ENCODE measurements around the gene EPHB3. TPM values are rescaled to one million over a fixed set of nuclear protein-coding genes. Genes with fewer than 3 reads are reported as not detected.

Gene EPHB3
- total RNA-seq, 1 donor from 2014 or later: 17.2 TPM

DNA sequence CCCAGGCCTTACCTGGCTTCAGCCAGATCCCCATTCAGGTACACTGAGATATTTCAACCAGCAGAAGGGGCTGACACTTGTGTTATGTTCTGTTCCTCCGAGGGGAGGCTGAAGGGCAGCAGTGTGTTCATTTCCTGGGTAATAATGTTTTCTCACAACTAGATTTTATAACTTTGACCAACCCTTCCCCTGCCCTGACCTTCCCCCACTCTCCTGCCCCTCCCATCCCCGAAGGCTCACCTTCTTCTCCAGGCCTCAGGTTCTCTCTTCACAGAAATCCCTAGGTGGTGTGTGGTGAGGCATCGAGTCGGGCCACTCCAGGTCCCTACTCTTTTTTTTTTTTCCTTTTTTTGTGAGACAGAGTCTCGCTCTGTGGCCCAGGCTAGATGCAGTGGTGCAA, 34.6 kb downstream of the EPHB3 start:
- Mint-ChIP-seq H3K9me3 (ENCODE audit: unreplicated experiment) (no peaks in the 10 kb centered on the region), H3K27me3 (ENCODE audit: low read depth, unreplicated experiment) (peaks cover 18% of the 10 kb centered on the region), H3K4me3 (ENCODE audit: unreplicated experiment) (no peak overlapping the region), H3K36me3 (ENCODE audit: low read depth, unreplicated experiment) (no peaks in the 10 kb centered on the region), H3K4me1 (ENCODE audit: low read depth, unreplicated experiment) (peaks cover 24% of the 10 kb centered on the region), H3K27ac (ENCODE audit: unreplicated experiment) (no peak overlapping the region)
- TF ChIP-seq CTCF (IDR thresholded peaks at IDR 0.05; ENCODE audit: insufficient read depth, low read depth, low read length) (no peak), EZH2 (IDR thresholded peaks at IDR 0.05; ENCODE audit: insufficient read depth, low read length) (no peak)
- H3K27me3 ChIP-seq (ENCODE audit: insufficient read depth, low read length): peaks cover 10% of the 10 kb centered on the region
- no peaks in the 10 kb centered on the region for H3K4me1 ChIP-seq (ENCODE audit: insufficient read depth, low read length)
- no peak overlapping the region for H3K4me3 ChIP-seq (ENCODE audit: insufficient read depth, low read depth, low read length)
- H3K36me3 ChIP-seq (ENCODE audit: insufficient read depth, low read length): no peaks in the 10 kb centered on the region
- H4K20me1 ChIP-seq (ENCODE audit: insufficient read depth, low read length): no peaks in the 10 kb centered on the region
- H2AFZ ChIP-seq (ENCODE audit: low read depth, low read length): no peak overlapping the region
- H3K79me2 ChIP-seq (ENCODE audit: insufficient read depth, low read length): no peaks in the 10 kb centered on the region
- DNase-seq (ENCODE audit: low read depth) (no peak), FAIRE-seq (no peak)
- no peak overlapping the region for H3K27ac ChIP-seq (ENCODE audit: low read depth, low read length)
- no peak overlapping the region for H3K4me2 ChIP-seq (ENCODE audit: low read length)
- no peaks in the 10 kb centered on the region for H3K9me3 ChIP-seq (ENCODE audit: insufficient read depth, low read depth, low read length)
- no peak overlapping the region for H3K9ac ChIP-seq (ENCODE audit: low read length)

DNA sequence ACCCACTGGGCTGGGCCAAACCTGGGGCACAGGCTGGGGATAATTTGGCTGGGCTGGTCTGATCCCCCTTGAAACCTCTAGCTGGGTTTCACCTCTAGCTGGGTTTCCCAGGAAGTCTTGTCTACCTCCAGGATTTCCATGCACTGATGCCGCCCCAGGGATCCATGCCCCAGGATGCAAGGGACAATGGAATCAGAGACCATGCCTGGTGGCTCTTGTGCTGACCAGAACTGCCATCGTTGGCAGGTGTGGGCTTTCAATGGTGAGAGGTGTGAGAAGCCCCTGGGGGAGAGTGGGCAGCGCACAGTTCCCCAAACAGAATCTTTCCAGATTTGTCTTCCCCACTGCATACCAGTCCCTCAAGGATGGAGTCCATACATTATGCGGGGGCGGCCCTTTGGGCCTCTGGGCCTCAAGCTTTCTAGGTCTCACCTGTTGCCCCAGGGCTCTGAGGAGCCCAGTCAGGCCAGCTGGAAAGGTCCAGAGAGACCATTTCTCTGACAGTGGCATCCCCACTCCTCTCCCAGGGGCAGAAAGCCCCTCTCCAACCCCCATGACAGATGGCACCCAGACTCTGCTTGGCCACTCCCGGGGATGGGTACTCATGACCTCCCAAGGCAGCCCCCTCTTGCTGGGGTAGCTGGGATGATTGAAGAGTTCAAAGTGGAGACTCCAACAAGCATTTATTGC, 35.4 kb downstream of the EPHB3 start:
- H2AFZ ChIP-seq (ENCODE audit: low read depth, low read length): no peak overlapping the region
- no peak overlapping the region for H3K4me3 ChIP-seq (ENCODE audit: insufficient read depth, low read depth, low read length)
- no peaks in the 10 kb centered on the region for H4K20me1 ChIP-seq (ENCODE audit: insufficient read depth, low read length)
- H3K36me3 ChIP-seq (ENCODE audit: insufficient read depth, low read length): no peaks in the 10 kb centered on the region
- no peak overlapping the region for H3K9ac ChIP-seq (ENCODE audit: low read length)
- H3K27me3 ChIP-seq (ENCODE audit: insufficient read depth, low read length): peaks cover 13% of the 10 kb centered on the region
- no peak overlapping the region for H3K4me2 ChIP-seq (ENCODE audit: low read length)
- H3K4me1 Mint-ChIP-seq (ENCODE audit: low read depth, unreplicated experiment): peaks cover 26% of the 10 kb centered on the region
- H3K36me3 Mint-ChIP-seq (ENCODE audit: low read depth, unreplicated experiment): no peaks in the 10 kb centered on the region
- TF ChIP-seq EZH2 (IDR thresholded peaks at IDR 0.05; ENCODE audit: insufficient read depth, low read length) (no peak), CTCF (IDR thresholded peaks at IDR 0.05; ENCODE audit: insufficient read depth, low read depth, low read length) (no peak)
- no peak overlapping the region for H3K27ac Mint-ChIP-seq (ENCODE audit: unreplicated experiment)
- H3K9me3 ChIP-seq (ENCODE audit: insufficient read depth, low read depth, low read length): no peaks in the 10 kb centered on the region
- peaks cover under 1% of the 10 kb centered on the region for H3K4me1 ChIP-seq (ENCODE audit: insufficient read depth, low read length)
- H3K27ac ChIP-seq (ENCODE audit: low read depth, low read length): no peak overlapping the region
- no peak for FAIRE-seq
- H3K9me3 Mint-ChIP-seq (ENCODE audit: unreplicated experiment): no peaks in the 10 kb centered on the region
- DNase-seq (ENCODE audit: low read depth): no peak
- no peak overlapping the region for H3K4me3 Mint-ChIP-seq (ENCODE audit: unreplicated experiment)
- H3K79me2 ChIP-seq (ENCODE audit: insufficient read depth, low read length): no peaks in the 10 kb centered on the region
- H3K27me3 Mint-ChIP-seq (ENCODE audit: low read depth, unreplicated experiment): peaks cover 18% of the 10 kb centered on the region

GRCh38 chr3:184597829-184598573, 36.4 kb downstream of the EPHB3 start:
- no peaks in the 10 kb centered on the region for H3K36me3 Mint-ChIP-seq (ENCODE audit: low read depth, unreplicated experiment)
- H3K27ac ChIP-seq (ENCODE audit: low read depth, low read length): no peak overlapping the region
- peaks cover 6% of the 10 kb centered on the region for H4K20me1 ChIP-seq (ENCODE audit: insufficient read depth, low read length)

More at GRCh38 chr3:184597829-184598573, 36.4 kb downstream of the EPHB3 start:
- Histone ChIP-seq H3K9me3 (ENCODE audit: insufficient read depth, low read depth, low read length) (no peaks in the 10 kb centered on the region), H3K9ac (ENCODE audit: low read length) (no peak overlapping the region), H3K4me1 (ENCODE audit: insufficient read depth, low read length) (peaks cover 9% of the 10 kb centered on the region), H2AFZ (ENCODE audit: low read depth, low read length) (no peak overlapping the region), H3K36me3 (ENCODE audit: insufficient read depth, low read length) (no peaks in the 10 kb centered on the region), H3K4me2 (ENCODE audit: low read length) (no peak overlapping the region), H3K79me2 (ENCODE audit: insufficient read depth, low read length) (no peaks in the 10 kb centered on the region), H3K4me3 (ENCODE audit: insufficient read depth, low read depth, low read length) (no peak overlapping the region), H3K27me3 (ENCODE audit: insufficient read depth, low read length) (peaks cover 23% of the 10 kb centered on the region)
- Mint-ChIP-seq H3K27ac (ENCODE audit: unreplicated experiment) (no peak overlapping the region), H3K4me1 (ENCODE audit: low read depth, unreplicated experiment) (peaks cover 25% of the 10 kb centered on the region), H3K27me3 (ENCODE audit: low read depth, unreplicated experiment) (peaks cover 22% of the 10 kb centered on the region), H3K4me3 (ENCODE audit: unreplicated experiment) (no peak overlapping the region), H3K9me3 (ENCODE audit: unreplicated experiment) (no peaks in the 10 kb centered on the region)
- TF ChIP-seq EZH2 (IDR thresholded peaks at IDR 0.05; ENCODE audit: insufficient read depth, low read length) (no peak), CTCF (IDR thresholded peaks at IDR 0.05; ENCODE audit: insufficient read depth, low read depth, low read length) (no peak)
- no peak for FAIRE-seq
- DNase-seq (ENCODE audit: low read depth): no peak
